CD4-positive, alpha-beta T cell treated with Interleukin-1 beta for 1 hour (primary cell): ENCODE measurements around the gene SPRYD3.
A peak's percentile ranks its signal among the peaks of the same experiment; 100 is the strongest.

Experiments
- DNase-seq, 2 donors: peaks; one replicate each; pipeline ENCODE4 v3.0.0-alpha.2; 2020 to 2022

SPRYD3 gene

DNA sequence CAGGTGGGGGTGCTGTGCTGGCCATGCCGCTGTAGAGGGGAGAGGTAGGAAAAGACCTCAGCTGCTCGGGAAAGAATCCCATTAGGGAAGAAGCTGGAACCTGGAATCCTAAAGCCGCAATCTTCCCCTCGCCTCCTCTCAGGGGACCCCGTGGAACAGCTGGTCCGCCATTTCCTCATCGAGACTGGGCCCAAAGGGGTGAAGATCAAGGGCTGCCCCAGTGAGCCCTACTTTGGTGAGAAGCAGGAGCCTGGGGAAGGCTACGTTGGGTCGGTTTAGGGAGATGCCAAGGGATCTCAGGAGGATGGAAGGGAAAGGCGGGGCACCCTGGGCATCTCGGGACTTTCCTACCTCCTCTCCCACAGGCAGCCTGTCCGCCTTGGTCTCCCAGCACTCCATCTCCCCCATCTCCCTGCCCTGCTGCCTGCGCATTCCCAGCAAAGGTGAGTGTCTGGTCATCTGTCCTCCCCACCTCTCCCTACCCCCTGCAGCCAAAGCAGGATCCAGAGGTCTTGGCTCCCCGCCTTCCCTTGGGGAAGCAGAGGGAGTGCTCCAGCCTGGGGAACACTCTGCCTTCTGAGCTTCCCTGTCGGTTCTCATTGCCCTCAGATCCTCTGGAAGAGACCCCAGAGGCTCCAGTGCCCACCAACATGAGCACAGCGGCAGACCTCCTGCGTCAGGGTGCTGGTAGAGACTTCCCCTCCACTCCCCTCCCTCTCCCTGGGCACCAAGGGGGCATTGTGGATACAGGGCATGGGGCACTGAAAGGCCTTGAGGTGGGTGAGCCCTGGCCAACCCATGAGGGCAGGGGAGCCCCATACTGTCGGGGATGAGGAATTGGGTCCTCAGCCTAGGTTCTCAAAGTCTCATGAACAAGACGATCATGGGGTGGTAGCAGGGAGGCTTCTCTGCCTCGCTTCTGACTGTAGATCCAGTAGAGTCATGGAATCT, 16.9 kb downstream of the SPRYD3 start:
- DNase-seq: no peak

GRCh38 chr12:53061404-53062010, 17.7 kb downstream of the SPRYD3 start:
- DNase-seq: no peak

DNA sequence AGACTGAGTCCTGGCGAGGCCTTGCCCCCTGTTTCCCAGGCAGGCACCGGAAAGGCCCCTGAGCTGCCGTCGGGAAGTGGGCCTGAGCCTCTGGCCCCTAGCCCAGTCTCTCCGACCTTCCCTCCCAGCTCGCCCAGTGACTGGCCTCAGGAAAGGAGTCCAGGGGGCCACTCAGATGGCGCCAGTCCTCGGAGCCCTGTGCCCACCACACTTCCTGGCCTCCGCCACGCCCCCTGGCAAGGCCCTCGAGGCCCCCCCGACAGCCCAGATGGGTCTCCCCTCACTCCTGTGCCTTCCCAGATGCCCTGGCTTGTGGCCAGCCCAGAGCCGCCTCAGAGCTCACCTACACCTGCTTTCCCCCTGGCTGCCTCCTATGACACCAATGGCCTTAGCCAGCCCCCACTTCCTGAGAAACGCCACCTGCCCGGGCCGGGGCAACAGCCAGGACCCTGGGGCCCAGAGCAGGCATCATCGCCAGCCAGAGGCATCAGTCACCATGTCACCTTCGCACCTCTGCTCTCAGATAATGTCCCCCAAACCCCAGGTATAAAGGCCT, 18.4 kb downstream of the SPRYD3 start:
- DNase-seq: no peak

DNA sequence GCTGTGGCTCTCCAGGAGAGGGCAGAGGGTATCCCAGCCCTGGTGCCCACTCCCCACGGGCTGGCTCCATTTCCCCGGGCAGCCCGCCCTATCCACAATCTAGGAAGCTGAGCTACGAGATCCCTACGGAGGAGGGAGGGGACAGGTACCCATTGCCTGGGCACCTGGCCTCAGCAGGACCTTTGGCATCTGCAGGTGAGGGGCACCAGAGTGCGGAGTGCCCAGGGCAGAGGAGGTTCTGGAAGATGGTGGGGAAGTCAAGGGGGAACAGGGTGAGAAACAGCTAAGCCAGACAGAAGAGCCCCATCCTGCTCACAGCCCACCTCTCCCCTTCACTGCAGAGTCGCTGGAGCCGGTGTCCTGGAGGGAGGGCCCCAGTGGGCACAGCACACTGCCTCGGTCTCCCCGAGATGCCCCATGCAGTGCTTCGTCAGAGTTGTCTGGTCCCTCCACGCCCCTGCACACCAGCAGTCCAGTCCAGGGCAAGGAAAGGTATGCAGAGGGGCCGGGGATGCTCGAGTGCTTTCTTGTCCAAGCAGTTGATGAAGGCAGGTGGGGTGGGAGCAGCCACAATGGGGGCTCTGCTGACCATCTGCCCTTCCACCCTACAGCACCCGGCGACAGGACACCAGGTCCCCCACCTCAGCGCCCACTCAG, 19.0 kb downstream of the SPRYD3 start:
- no peak for DNase-seq

GRCh38 chr12:53059434-53060063, 19.6 kb downstream of the SPRYD3 start:
- DNase-seq: no peak

DNA sequence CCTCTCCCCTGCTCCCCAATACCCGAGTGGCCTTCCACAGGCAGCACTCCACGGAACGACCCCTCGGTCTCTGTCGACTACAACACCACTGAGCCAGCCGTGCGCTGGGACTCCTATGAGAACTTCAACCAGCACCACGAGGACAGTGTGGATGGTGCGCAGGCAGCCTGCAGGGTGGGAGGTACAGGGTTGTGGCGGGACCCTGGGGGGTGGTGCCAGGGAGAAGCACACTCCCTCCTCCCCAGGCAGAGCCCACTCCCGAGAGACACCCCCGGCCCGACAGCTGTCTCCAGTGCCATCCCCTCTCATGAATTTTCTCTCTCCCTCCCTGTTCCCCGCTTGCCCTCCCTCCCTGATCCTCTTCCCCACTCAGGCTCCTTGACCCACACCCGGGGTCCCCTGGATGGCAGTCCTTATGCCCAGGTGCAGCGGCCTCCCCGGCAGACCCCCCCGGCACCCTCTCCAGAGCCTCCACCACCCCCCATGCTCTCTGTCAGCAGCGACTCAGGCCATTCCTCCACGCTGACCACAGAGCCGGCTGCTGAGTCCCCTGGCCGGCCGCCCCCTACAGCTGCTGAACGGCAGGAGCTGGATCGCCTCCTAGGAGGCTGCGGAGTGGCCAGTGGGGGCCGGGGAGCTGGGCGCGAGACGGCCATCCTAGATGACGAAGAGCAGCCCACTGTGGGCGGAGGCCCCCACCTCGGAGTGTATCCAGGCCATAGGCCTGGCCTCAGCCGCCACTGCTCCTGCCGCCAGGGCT, 20.3 kb downstream of the SPRYD3 start:
- DNase-seq: no peak

DNA sequence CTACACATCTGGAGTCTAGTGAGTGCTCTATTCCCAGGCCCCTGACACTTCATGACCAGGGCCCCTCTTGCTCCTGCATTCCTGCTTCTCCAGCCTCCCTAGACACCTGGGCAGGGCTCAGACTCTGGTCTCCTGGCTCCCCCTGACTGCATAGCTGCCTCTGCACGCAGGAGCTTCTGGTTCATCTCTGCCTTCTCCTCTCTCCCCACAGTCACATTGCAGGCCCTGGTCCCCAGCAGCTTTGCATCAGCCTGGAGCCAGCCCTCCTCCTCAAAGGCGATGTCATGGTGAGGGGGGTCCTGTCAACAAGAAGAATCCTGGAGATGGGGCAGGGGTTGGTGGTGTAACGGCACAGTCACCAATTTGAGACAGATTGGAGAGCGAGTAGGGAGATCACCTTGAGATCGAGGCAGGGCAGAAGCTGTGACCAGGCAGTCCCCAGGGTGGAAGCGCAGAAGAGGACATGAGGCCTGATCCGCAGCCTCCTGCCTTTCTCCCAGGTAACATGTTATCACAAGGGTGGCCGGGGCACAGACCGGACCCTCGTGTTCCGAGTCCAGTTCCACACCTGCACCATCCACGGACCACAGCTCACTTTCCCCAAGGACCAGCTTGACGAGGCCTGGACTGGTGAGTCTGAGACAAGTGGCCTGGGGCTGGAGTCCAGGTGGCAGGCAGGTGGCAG, 21.2 kb downstream of the SPRYD3 start:
- no peak for DNase-seq

DNA sequence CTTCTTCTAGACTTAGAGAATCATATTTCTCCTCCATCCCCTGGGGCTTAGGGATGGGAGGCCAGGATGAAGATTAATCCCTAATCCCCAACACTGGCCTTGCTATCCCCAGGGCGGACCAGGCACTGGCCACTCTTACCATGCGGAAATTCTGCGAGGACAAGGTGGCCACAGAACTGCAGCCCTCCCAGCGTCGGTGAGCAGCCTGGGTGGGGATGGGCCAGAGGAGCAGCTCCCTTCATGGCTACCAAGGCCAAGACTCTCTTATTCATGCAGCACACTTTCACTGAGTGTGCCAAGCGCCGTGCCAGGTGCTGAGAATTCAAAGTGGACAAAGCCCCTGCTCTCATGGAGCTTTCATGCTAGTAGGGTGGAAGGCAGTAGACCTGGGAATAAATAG, 22.3 kb downstream of the SPRYD3 start:
- DNase-seq: no peak

- DNase-seq: no peak
These were observed 22.9 kb downstream of the SPRYD3 start for GRCh38 chr12:53056296-53056695.

DNA sequence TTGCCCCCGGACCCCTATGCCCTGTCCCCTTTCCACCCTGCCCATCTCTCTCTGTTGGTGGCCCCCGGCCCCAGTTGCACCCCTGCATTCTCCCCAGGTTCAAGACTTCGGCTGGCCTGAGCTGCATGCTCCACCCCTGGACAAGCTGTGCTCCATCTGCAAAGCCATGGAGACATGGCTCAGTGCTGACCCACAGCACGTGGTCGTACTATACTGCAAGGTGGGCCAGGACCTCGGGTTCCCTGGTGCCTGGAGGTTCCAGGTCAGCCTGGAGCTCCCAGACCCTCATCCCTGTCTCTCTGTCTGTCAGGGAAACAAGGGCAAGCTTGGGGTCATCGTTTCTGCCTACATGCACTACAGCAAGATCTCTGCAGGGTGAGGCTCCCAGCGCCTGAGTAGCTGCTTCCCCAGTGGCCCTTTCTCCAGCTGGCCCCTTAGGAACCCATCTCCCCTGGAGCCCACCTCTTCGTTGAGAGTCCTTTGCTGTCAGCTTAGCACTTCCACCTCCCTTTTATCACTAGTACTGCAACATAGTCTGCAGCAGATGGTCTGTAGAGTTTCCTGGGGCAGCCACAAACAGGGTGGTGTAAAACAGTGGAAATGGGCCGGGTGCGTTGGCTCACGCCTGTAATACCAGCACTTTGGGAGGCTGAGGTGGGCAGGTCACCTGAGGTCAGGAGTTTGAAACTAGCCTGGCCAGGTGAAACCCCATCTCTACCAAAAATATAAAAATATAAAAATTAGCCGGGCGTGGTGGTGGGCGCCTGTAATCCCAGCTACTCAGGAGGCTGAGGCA, 23.5 kb downstream of the SPRYD3 start:
- DNase-seq: no peak

- DNase-seq: peak; percentile 94
These were observed 24.9 kb downstream of the SPRYD3 start for GRCh38 chr12:53054112-53054878.

GRCh38 chr12:53053218-53054111, 25.7 kb downstream of the SPRYD3 start:
- DNase-seq: peak; percentile 52 to 70

GRCh38 chr12:53052419-53053217, 26.6 kb downstream of the SPRYD3 start:
- DNase-seq: no peak

GRCh38 chr12:53051881-53052412, 27.2 kb downstream of the SPRYD3 start:
- DNase-seq: no peak

GRCh38 chr12:53051058-53051880, 27.9 kb downstream of the SPRYD3 start:
- DNase-seq: no peak

- no peak for DNase-seq
These were observed 28.6 kb downstream of the SPRYD3 start for GRCh38 chr12:53050426-53051057.
